Measurements from ENCODE around the gene LRMDA.

- TF ChIP-seq CTCF (optimal IDR thresholded peaks at IDR 0.05 in 1 of 3, IDR thresholded peaks at IDR 0.05 in 1 of 3, conservative IDR thresholded peaks at IDR 0.05 in 1 of 3; ENCODE audit: extremely low read depth in 1 of 3, insufficient read depth in 2 of 3, low read length in 3 of 3) (no peak), EZH2 (IDR thresholded peaks at IDR 0.05; ENCODE audit: low read length) (no peak)
Measured at GRCh38 chr10:76316234-76316633, 884.8 kb downstream of the LRMDA start.

Data from keratinocyte (primary cell).